HG02678 (cell line): ENCODE results near the gene PNO1.
A peak's percentile ranks its signal among the peaks of the same experiment; 100 is the strongest.
"Not testable (repeated sequence)": the region's sequence is repeated elsewhere in the genome, so short reads cannot be mapped to it uniquely, and the experiment has no call there.

ENCODE experiments used
- ATAC-seq: cut with Tn5 transposase; IDR thresholded peaks from one replicate; pipeline ENCODE4 v1.9.1; 2021; ENCODE audit warnings: mild to moderate bottlenecking, moderate library complexity; ENCODE audit not compliant: unreplicated experiment

The PNO1 gene

GRCh38 chr2:68157402-68158133 lies at the start of gene PNO1:
PNO1 (plus strand) TSS chr2:68157888; CDS start chr2:68157935, 47 bp downstream.
- ATAC-seq, result peak; percentile 93

GRCh38 chr2:68108120-68108519 lies 49.6 kb upstream of the PNO1 start:
- ATAC-seq, result no peak

- peak; percentile 92 for ATAC-seq
These were observed 47.6 kb upstream of the PNO1 start for GRCh38 chr2:68110102-68110501.

- ATAC-seq, result no peak
These were observed 41.7 kb upstream of the PNO1 start for GRCh38 chr2:68115965-68116364.

- ATAC-seq, result not testable (repeated sequence)
These were observed 39.8 kb upstream of the PNO1 start for GRCh38 chr2:68117922-68118321.

- ATAC-seq, result no peak
These were observed 38.9 kb upstream of the PNO1 start for GRCh38 chr2:68118816-68119215.

- no peak for ATAC-seq
These were observed 38.2 kb upstream of the PNO1 start for GRCh38 chr2:68119504-68119903.

GRCh38 chr2:68121873-68122679 lies 35.6 kb upstream of the PNO1 start:
- ATAC-seq, result no peak

GRCh38 chr2:68122680-68122964 lies 35.1 kb upstream of the PNO1 start:
- ATAC-seq, result no peak

GRCh38 chr2:68124321-68124720 lies 33.4 kb upstream of the PNO1 start:
- no peak for ATAC-seq

GRCh38 chr2:68125821-68126220 lies 31.9 kb upstream of the PNO1 start:
- no peak for ATAC-seq

GRCh38 chr2:68126561-68126960 lies 31.1 kb upstream of the PNO1 start:
- ATAC-seq, result no peak

- peak; percentile 87 for ATAC-seq
These were observed 30.1 kb upstream of the PNO1 start for GRCh38 chr2:68127358-68128242.

- ATAC-seq, result no peak
These were observed 23.6 kb upstream of the PNO1 start for GRCh38 chr2:68134120-68134519.

- no peak for ATAC-seq
These were observed 23.1 kb upstream of the PNO1 start for GRCh38 chr2:68134554-68134953.

GRCh38 chr2:68135448-68136320 lies 22.0 kb upstream of the PNO1 start:
- no peak for ATAC-seq

- no peak for ATAC-seq
These were observed 15.8 kb upstream of the PNO1 start for GRCh38 chr2:68141875-68142274.

- no peak for ATAC-seq
These were observed 6.7 kb upstream of the PNO1 start for GRCh38 chr2:68151037-68151436.

GRCh38 chr2:68152681-68153347 lies 4.9 kb upstream of the PNO1 start:
- no peak for ATAC-seq

GRCh38 chr2:68155618-68156017 lies 2.1 kb upstream of the PNO1 start:
- ATAC-seq, result no peak
